NCI-H187 (cell line): ENCODE measurements around the gene FBRSL1.

Source experiments
- DNase-seq, 2 experiments: peaks; one replicate each; lab custom pipeline; 2025; lab: John Stamatoyannopoulos, UW

Gene FBRSL1

DNA sequence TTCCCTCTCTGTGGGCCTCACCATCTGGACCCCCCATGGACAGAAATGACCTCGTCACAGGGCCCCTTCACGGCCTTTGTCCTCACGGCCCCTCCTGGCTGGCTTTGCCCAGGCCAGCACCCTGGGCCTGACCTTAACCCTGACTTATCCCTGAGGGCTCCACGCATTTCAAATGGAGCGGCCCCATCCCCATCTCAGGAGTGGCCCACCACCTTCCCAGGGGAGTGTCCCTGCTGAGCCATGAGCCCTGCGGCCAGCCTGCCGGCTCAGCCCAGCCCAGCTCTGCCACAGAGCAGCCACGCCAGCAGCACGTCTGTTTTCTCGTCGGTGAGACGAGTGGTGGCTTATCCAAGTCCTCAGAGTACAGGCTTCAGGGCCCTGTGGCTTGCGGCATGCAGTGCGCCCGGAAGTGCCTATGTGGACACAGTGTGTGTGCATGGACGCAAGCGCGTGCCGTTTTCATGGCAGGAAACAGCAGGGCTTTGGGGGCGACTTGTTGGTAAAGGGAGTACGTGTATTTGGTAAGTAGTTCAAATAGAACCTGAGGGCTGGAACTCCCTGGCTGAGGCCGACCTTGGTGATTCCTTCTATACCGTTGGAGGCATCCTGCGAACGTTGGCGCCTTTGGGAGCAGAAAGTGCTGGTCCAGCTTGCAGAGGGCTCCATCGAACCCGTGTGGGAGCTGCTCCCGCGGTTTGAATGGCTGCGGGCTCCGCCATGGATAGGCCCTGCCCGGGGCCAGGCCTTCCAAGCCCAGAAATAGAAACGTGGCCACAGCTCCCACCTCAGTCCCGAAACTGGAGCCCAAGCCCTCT is 68.3 kb downstream of the FBRSL1 start:
- no peak for DNase-seq

DNA sequence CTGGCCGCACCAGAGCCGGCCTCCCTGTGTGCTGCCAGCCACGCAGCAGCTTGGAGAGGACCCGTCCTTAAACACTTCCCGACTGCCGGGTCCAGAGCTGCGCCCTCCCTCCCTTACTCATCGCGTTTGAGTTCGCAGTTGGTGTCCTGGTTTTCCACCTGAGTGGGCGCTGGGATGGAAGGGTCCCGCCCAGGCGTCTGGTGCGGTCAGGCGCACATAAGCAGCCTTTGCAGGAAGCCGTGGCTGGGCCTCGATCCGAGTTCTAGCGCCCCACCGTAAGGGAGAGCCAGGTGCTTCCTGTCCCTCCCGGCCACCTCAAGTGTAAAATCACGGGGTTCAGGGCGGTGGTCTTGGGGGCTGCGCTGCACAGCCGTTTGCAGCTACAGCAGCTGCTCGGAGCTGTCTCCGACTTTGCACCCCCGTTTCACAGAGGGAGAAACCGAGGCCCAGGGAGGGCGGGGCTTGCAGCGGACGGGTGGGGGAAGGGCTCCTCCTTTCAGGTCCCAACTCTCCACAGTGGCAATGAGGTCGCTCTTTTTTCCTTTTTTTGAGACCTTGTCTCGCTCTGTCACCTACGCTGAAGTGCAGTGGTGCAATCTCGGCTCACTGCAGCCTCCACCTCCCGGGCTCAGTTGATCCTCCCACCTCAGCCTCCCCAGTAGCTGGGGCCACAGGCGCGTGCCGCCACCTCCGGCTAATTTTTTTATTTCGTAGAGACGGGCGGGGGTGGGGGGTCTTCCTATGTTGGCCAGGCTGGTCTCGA is 69.1 kb downstream of the FBRSL1 start:
- no peak for DNase-seq

GRCh38 chr12:132559652-132560363 is 69.9 kb downstream of the FBRSL1 start:
- DNase-seq = peak; percentile 22 to 85

DNA sequence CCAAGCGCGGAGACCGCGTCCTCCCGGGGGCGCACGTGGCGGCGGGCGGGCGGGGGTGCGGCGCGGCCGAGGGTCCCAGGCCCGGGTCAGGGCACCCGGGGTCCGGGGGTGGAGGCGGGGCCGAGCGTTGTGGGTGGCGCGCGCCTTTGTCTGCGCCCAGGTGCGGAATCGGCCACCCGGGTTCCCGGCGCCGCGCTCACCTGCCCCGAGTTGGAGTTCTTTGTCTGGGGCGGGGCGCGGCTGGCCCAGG is 70.3 kb downstream of the FBRSL1 start:
- peak in 1 of 2 experiments; percentile 37 for DNase-seq

GRCh38 chr12:132560614-132561426 is 70.9 kb downstream of the FBRSL1 start:
- peak; percentile 80 to 88 for DNase-seq
